ENCODE results near the gene RFK. TPM values are rescaled to one million over a fixed set of nuclear protein-coding genes. Genes with fewer than 3 reads are reported as not detected.

RFK gene
- total and polyA plus RNA-seq, 2 of the 13 experiments (the other 11 are each of a cell fraction or from before 2014, with no cell fraction given) = 18.2 to 37.2 TPM

DNA sequence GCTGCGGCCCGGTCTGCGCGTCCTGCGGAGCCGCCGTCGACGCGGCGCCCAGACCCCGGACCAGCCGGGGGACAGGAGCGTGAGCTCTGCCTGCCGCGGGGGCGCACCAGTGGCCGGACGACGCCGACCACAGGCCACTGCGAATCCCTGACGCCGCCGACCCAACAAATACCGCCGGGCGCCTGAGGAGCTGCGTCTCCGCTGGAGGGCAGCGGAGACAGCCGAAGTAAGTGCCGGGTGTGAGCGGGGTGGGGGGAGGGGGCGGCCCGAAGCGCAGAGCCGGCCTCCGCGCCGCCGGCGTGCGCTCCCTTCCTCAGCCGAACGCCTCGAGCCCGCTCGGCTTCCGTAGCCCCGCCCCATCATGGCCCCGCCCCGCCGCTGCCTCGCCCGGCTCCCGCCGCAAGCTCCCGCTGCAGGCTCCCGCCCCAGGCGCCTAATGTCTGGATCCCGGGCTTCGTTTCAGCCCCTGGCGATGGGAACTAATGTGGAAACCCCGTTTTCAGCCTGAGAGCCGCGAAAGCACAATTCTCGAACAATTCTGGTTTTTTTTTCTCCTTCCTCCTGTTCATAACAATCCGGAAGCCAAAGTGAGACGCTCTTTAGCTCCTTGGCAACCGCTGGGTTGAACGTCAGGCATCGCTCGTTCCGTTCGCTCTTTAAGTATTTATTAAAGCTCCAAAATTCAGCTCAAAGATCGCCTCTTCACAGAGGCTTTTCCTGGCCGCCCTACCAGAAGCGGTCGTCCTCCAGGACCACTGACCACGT lies at the start of gene RFK (continued):
- TF ChIP-seq GABPA (IDR thresholded peaks at IDR 0.05; ENCODE audit: low read depth, low read length) (no peak), GABPA (CRISPR knock-in tag; IDR thresholded peaks at IDR 0.05; ENCODE audit: low read depth) (0 out of 2 replicates have a peak, but pooled peaks have one; percentile 4), FLYWCH1 (CRISPR knock-in tag; IDR thresholded peaks at IDR 0.05) (no peak), ZNF792 (CRISPR knock-in tag; IDR thresholded peaks at IDR 0.05) (peak; percentile 86), ZNF550 (CRISPR knock-in tag; IDR thresholded peaks at IDR 0.05; ENCODE audit: borderline replicate concordance) (no peak), ZNF720 (CRISPR knock-in tag; IDR thresholded peaks at IDR 0.05) (no peak), BRD4 (CRISPR knock-in tag; IDR thresholded peaks at IDR 0.05) (no peak), ZNF570 (CRISPR knock-in tag; IDR thresholded peaks at IDR 0.05; ENCODE audit: borderline replicate concordance) (peak; percentile 76; the same call in 1 of the 2 replicates), KLF13 (CRISPR knock-in tag; IDR thresholded peaks at IDR 0.05) (0 out of 2 replicates have a peak, but pooled peaks have one; percentile 48), ASH2L (IDR thresholded peaks at IDR 0.05; ENCODE audit: insufficient read length, low read depth, low read length) (peak; percentile 63), CC2D1A (CRISPR knock-in tag; IDR thresholded peaks at IDR 0.05) (no peak), FOXP1 (IDR thresholded peaks at IDR 0.05) (no peak), FOXP1 (CRISPR knock-in tag; IDR thresholded peaks at IDR 0.05) (no peak), ZFP82 (CRISPR knock-in tag; IDR thresholded peaks at IDR 0.05; ENCODE audit: borderline replicate concordance) (peak; percentile 14; the same call in 1 of the 2 replicates)
- TF ChIP-seq, protein P1, sequence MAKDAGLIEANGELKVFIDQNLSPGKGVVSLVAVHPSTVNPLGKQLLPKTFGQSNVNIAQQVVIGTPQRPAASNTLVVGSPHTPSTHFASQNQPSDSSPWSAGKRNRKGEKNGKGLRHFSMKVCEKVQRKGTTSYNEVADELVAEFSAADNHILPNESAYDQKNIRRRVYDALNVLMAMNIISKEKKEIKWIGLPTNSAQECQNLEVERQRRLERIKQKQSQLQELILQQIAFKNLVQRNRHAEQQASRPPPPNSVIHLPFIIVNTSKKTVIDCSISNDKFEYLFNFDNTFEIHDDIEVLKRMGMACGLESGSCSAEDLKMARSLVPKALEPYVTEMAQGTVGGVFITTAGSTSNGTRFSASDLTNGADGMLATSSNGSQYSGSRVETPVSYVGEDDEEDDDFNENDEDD (CRISPR knock-in tag; IDR thresholded peaks at IDR 0.05; ENCODE audit: borderline replicate concordance) = peak; percentile 74; the same call in 1 of the 2 replicates
- TF ChIP-seq, protein P2, sequence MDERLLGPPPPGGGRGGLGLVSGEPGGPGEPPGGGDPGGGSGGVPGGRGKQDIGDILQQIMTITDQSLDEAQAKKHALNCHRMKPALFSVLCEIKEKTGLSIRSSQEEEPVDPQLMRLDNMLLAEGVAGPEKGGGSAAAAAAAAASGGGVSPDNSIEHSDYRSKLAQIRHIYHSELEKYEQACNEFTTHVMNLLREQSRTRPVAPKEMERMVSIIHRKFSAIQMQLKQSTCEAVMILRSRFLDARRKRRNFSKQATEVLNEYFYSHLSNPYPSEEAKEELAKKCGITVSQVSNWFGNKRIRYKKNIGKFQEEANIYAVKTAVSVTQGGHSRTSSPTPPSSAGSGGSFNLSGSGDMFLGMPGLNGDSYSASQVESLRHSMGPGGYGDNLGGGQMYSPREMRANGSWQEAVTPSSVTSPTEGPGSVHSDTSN (CRISPR knock-in tag; IDR thresholded peaks at IDR 0.05) = no peak
- TF ChIP-seq, protein P3, sequence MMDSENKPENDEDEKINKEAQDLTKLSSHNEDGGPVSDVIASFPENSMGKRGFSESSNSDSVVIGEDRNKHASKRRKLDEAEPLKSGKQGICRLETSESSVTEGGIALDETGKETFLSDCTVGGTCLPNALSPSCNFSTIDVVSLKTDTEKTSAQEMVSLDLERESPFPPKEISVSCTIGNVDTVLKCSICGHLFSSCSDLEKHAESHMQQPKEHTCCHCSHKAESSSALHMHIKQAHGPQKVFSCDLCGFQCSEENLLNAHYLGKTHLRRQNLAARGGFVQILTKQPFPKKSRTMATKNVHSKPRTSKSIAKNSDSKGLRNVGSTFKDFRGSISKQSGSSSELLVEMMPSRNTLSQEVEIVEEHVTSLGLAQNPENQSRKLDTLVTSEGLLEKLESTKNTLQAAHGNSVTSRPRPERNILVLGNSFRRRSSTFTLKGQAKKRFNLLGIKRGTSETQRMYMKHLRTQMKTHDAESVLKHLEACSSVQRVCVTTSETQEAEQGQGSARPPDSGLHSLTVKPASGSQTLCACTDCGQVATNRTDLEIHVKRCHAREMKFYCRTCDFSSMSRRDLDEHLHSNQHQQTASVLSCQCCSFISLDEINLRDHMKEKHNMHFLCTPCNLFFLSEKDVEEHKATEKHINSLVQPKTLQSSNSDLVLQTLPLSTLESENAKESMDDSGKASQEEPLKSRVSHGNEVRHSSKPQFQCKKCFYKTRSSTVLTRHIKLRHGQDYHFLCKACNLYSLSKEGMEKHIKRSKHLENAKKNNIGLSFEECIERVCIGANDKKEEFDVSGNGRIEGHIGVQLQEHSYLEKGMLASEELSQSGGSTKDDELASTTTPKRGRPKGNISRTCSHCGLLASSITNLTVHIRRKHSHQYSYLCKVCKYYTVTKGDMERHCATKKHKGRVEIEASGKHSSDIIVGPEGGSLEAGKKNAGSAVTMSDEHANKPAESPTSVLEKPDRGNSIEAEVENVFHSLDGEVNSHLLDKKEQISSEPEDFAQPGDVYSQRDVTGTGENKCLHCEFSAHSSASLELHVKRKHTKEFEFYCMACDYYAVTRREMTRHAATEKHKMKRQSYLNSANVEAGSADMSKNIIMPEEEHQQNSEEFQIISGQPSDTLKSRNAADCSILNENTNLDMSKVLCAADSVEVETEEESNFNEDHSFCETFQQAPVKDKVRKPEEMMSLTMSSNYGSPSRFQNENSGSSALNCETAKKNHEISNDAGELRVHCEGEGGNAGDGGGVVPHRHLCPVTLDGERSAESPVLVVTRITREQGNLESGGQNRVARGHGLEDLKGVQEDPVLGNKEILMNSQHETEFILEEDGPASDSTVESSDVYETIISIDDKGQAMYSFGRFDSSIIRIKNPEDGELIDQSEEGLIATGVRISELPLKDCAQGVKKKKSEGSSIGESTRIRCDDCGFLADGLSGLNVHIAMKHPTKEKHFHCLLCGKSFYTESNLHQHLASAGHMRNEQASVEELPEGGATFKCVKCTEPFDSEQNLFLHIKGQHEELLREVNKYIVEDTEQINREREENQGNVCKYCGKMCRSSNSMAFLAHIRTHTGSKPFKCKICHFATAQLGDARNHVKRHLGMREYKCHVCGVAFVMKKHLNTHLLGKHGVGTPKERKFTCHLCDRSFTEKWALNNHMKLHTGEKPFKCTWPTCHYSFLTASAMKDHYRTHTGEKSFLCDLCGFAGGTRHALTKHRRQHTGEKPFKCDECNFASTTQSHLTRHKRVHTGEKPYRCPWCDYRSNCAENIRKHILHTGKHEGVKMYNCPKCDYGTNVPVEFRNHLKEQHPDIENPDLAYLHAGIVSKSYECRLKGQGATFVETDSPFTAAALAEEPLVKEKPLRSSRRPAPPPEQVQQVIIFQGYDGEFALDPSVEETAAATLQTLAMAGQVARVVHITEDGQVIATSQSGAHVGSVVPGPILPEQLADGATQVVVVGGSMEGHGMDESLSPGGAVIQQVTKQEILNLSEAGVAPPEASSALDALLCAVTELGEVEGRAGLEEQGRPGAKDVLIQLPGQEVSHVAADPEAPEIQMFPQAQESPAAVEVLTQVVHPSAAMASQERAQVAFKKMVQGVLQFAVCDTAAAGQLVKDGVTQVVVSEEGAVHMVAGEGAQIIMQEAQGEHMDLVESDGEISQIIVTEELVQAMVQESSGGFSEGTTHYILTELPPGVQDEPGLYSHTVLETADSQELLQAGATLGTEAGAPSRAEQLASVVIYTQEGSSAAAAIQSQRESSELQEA (CRISPR knock-in tag; IDR thresholded peaks at IDR 0.05; ENCODE audit: not compliant biosample characterization) = peak; percentile 68
- TF ChIP-seq, protein P4, sequence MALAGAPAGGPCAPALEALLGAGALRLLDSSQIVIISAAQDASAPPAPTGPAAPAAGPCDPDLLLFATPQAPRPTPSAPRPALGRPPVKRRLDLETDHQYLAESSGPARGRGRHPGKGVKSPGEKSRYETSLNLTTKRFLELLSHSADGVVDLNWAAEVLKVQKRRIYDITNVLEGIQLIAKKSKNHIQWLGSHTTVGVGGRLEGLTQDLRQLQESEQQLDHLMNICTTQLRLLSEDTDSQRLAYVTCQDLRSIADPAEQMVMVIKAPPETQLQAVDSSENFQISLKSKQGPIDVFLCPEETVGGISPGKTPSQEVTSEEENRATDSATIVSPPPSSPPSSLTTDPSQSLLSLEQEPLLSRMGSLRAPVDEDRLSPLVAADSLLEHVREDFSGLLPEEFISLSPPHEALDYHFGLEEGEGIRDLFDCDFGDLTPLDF (CRISPR knock-in tag; IDR thresholded peaks at IDR 0.05) = peak; percentile 13; the same call in 1 of the 2 replicates

All from HepG2 (cell line).